Hepatocyte (in vitro differentiated cells): ENCODE data around the gene TSPEAR. TPM values are rescaled to one million over a fixed set of nuclear protein-coding genes. Genes with fewer than 3 reads are reported as not detected.
"Not testable (repeated sequence)": the region's sequence is repeated elsewhere in the genome, so short reads cannot be mapped to it uniquely, and the experiment has no call there.

ENCODE experiments used
- DNase-seq: peaks from one replicate; pipeline ENCODE4 v3.0.0-alpha.2; 2016; ENCODE audit warnings: low spot score
- H2AFZ ChIP-seq: fragments of 200-600 bp; sonication (generic); 2 replicates; pipeline ENCODE4 v1.6.0; 2016; ENCODE audit warnings: antibody characterized with exemption, mild to moderate bottlenecking
- H3K27ac ChIP-seq: fragments of 200-600 bp; sonication (generic); 2 replicates; pipeline ENCODE4 v1.5.1; 2016; ENCODE audit warnings: mild to moderate bottlenecking
- H3K27me3 ChIP-seq: fragments of 200-600 bp; sonication (generic); 2 replicates; pipeline ENCODE4 v1.6.1; 2016
- H3K36me3 ChIP-seq: fragments of 200-600 bp; sonication (generic); replicated peaks from 2 replicates; pipeline ENCODE4 v1.5.1; 2016; ENCODE audit warnings: low read depth; ENCODE audit not compliant: insufficient read depth
- H3K4me1 ChIP-seq: fragments of 200-600 bp; sonication (generic); 2 replicates; pipeline ENCODE4 v1.5.1; 2016; ENCODE audit warnings: mild to moderate bottlenecking, moderate library complexity; ENCODE audit not compliant: insufficient read depth
- H3K4me2 ChIP-seq: fragments of 200-600 bp; sonication (generic); 2 replicates; pipeline ENCODE4 v1.6.0; 2016
- H3K4me3 ChIP-seq: fragments of 200-600 bp; sonication (generic); 2 replicates; pipeline ENCODE4 v1.5.1; 2016; ENCODE audit warnings: mild to moderate bottlenecking
- H3K79me2 ChIP-seq: fragments of 200-600 bp; sonication (generic); 2 replicates; pipeline ENCODE4 v1.6.0; 2017; ENCODE audit warnings: mild to moderate bottlenecking
- H3K9me2 ChIP-seq: fragments of 200-600 bp; sonication (generic); replicated peaks from 2 replicates; pipeline ENCODE4 v1.6.0; 2017; ENCODE audit warnings: mild to moderate bottlenecking; ENCODE audit not compliant: insufficient read depth
- H3K9me3 ChIP-seq: fragments of 200-600 bp; sonication (generic); 2 replicates; pipeline ENCODE4 v1.5.1; 2016; ENCODE audit warnings: low read depth, mild to moderate bottlenecking
- H4K20me1 ChIP-seq: fragments of 200-600 bp; sonication (generic); 2 replicates; pipeline ENCODE4 v1.6.0; 2016; ENCODE audit warnings: mild to moderate bottlenecking; ENCODE audit not compliant: insufficient read depth, poor library complexity, severe bottlenecking
- CTCF ChIP-seq: fragments of 200-600 bp; sonication (generic); IDR thresholded peaks from 2 replicates; pipeline ENCODE4 v1.5.1; 2016; ENCODE audit warnings: antibody characterized with exemption, mild to moderate bottlenecking; ENCODE audit not compliant: poor library complexity
- EZH2 ChIP-seq: fragments of 200-600 bp; sonication (generic); IDR thresholded peaks from 2 replicates; pipeline ENCODE4 v1.6.1; 2016; ENCODE audit warnings: antibody characterized with exemption, mild to moderate bottlenecking, borderline replicate concordance
- EZH2phosphoT487 ChIP-seq: fragments of 200-600 bp; sonication (generic); IDR thresholded peaks from one replicate; pipeline ENCODE4 v1.6.1; 2018; ENCODE audit warnings: antibody characterized with exemption, mild to moderate bottlenecking, low read depth, moderate library complexity; ENCODE audit not compliant: unreplicated experiment, severe bottlenecking
- WGBS: methylation state at CpG from one replicate; pipeline ENCODE4 v1.1.6; 2016; ENCODE audit warnings: low lambda C conversion rate; ENCODE audit errors: missing lambda C conversion rate; 5-methylcytosine and 5-hydroxymethylcytosine counted together
- polyA plus RNA-seq: library from polyadenylated mRNA; unstranded; fragments of >200 nt; fragmentation: Nextera tagmentation; extraction: Ambion mirVana; gene quantifications from 2 replicates; pipeline ENCODE4 v1.2.1, GENCODE V29; 2016
- total RNA-seq: library from RNA; depleted of rRNA; stranded (reverse); fragments of >200 nt; gene quantifications from 2 replicates; pipeline ENCODE4 v1.2.3, GENCODE V29; 2014

Gene TSPEAR
- total and polyA plus RNA-seq, 2 experiments from 2014 or later = 0.35 TPM; not detected in 1

- H3K27me3 ChIP-seq = no peaks in the 10 kb centered on the region
- no peaks in the 10 kb centered on the region for H3K36me3 ChIP-seq
- no peaks in the 10 kb centered on the region for H4K20me1 ChIP-seq
- peaks cover 4% of the 10 kb centered on the region for H3K9me3 ChIP-seq
- no peaks in the 10 kb centered on the region for H3K4me1 ChIP-seq
- H2AFZ ChIP-seq = no peak overlapping the region
- TF ChIP-seq EZH2 (no peak), CTCF (no peak), EZH2phosphoT487 (no peak)
- H3K9me2 ChIP-seq = no peaks in the 10 kb centered on the region
- H3K79me2 ChIP-seq = no peaks in the 10 kb centered on the region
- 90% methylated on average over 5 of the region's 5 CpGs for WGBS
- no peak overlapping the region for H3K4me2 ChIP-seq
- H3K4me3 ChIP-seq = no peak overlapping the region
- no peak overlapping the region for H3K27ac ChIP-seq
- DNase-seq = no peak
Measured at GRCh38 chr21:44640761-44641160, 70.6 kb downstream of the TSPEAR start.

DNA sequence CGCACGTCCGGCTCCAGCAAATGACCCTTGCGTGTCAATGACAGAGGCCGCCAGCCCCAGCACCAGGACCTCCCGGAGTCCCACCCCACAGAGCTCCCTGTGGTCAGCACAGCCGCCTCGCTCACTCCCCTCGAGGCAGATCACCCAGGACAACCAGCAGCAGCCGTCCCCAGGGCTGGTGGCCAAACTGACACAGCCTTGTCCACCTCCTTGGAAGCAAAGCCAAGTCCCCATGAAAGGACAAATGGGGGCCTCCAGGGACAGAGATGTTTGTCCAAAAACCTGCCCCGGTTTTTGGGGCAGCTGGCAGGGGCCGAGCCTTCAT, 72.1 kb downstream of the TSPEAR start:
- Histone ChIP-seq H3K9me3 (no peaks in the 10 kb centered on the region), H4K20me1 (no peaks in the 10 kb centered on the region), H3K4me3 (no peak overlapping the region), H3K27me3 (no peaks in the 10 kb centered on the region), H2AFZ (no peak overlapping the region), H3K36me3 (no peaks in the 10 kb centered on the region), H3K9me2 (no peaks in the 10 kb centered on the region), H3K4me1 (no peaks in the 10 kb centered on the region), H3K79me2 (no peaks in the 10 kb centered on the region), H3K27ac (no peak overlapping the region), H3K4me2 (no peak overlapping the region)
- DNase-seq = no peak
- WGBS = 92% methylated on average over 12 of the region's 12 CpGs
- no peak for TF ChIP-seq CTCF
- TF ChIP-seq EZH2phosphoT487 = no peak
- no peak for TF ChIP-seq EZH2

- not testable (repeated sequence) for H3K27ac ChIP-seq, H3K4me3 ChIP-seq, H3K4me2 ChIP-seq, DNase-seq, H4K20me1 ChIP-seq, H3K9me2 ChIP-seq, H2AFZ ChIP-seq, H3K4me1 ChIP-seq, H3K36me3 ChIP-seq, H3K79me2 ChIP-seq, H3K27me3 ChIP-seq, H3K9me3 ChIP-seq
- WGBS = 87% methylated on average over 20 of the region's 21 CpGs
Measured at GRCh38 chr21:44638506-44639330, 72.7 kb downstream of the TSPEAR start.

DNA sequence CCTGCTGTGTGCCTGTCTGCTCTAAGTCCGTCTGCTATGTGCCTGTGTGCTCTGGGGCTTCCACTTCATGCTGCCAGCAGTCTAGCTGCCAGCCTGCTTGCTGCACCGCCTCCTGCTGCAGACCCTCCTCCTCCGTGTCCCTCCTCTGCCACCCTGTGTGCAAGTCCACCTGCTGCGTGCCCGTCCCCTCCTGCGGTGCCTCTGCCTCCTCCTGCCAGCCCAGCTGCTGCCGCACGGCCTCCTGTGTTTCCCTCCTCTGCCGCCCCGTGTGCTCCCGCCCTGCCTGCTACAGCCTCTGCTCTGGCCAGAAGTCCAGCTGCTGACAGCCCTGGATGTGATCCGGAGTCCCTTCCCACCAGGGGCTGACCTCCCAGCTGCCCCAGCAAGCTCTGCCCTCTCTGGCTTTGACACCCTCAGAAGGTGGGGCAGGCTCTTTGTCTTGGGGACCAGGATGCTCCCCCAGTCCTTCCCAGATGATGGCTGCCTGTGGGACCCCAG, 73.5 kb downstream of the TSPEAR start:
- H3K79me2 ChIP-seq, H3K4me2 ChIP-seq, H3K9me3 ChIP-seq, H3K4me3 ChIP-seq, DNase-seq, H2AFZ ChIP-seq, H3K36me3 ChIP-seq, H3K9me2 ChIP-seq, H3K27ac ChIP-seq, H3K27me3 ChIP-seq, H4K20me1 ChIP-seq, H3K4me1 ChIP-seq: not testable (repeated sequence)
- 82% methylated on average over 11 of the region's 12 CpGs for WGBS
